ENCODE measurements around the gene AFDN.

DNA sequence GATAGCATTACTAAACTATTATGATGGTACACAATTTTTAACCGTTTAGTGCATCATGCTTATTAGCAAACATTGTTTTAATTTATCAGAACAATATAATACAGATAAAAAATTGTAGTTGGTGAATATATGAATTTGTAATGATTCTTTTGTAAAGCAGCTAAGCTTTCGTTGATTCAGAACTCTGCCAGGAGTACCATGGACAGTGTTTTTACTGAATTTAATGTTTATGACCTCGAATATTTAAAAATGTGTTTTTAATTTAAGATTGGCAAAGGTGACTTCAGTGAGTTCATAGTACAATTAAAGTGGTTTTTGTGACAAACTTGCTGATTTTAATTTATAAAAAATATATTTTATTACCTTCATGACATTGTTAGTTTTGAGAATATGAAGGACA, 10.0 kb downstream of the AFDN start:
- TF ChIP-seq CTCF (IDR thresholded peaks at IDR 0.05; ENCODE audit: insufficient read depth, low read length, poor library complexity, severe bottlenecking) (no peak), EZH2phosphoT487 (conservative IDR thresholded peaks at IDR 0.05; ENCODE audit: low read length) (no peak)

Measured in SU-DHL-6 (cell line).